WTC11 (cell line): Measurements from ENCODE around the gene ZNF681.

Source experiments
- ATF3 ChIP-seq: sonication (generic); formaldehyde crosslinking; conservative IDR thresholded peaks from 2 replicates; pipeline ENCODE4 v1.8.1; 2022; ENCODE audit warnings: mild to moderate bottlenecking, missing genetic modification reagents
- ATF6 ChIP-seq: sonication (generic); formaldehyde crosslinking; IDR thresholded peaks from 2 replicates; pipeline ENCODE4 v1.8.1; 2023; ENCODE audit warnings: mild to moderate bottlenecking, missing genetic modification reagents
- IRF2 ChIP-seq: sonication (generic); formaldehyde crosslinking; IDR thresholded peaks from 2 replicates; pipeline ENCODE4 v1.8.0; 2022; ENCODE audit warnings: low read depth, missing genetic modification reagents, borderline replicate concordance
- JUN ChIP-seq: sonication (generic); formaldehyde crosslinking; IDR thresholded peaks from 2 replicates; pipeline ENCODE4 v1.8.0; 2023; ENCODE audit warnings: mild to moderate bottlenecking, missing genetic modification reagents
- NFE2L1 ChIP-seq: sonication (generic); formaldehyde crosslinking; IDR thresholded peaks from 2 replicates; pipeline ENCODE4 v1.8.1; 2023; ENCODE audit warnings: missing genetic modification reagents
- NR1H2 ChIP-seq: sonication (generic); formaldehyde crosslinking; IDR thresholded peaks from 2 replicates; pipeline ENCODE4 v1.9.0; 2021; ENCODE audit warnings: mild to moderate bottlenecking, moderate library complexity, missing genetic modification reagents
- SMAD4 ChIP-seq: sonication (generic); formaldehyde crosslinking; IDR thresholded peaks from 2 replicates; pipeline ENCODE4 v1.8.0; 2022; ENCODE audit warnings: mild to moderate bottlenecking, missing genetic modification reagents
- TCF7 ChIP-seq: sonication (generic); formaldehyde crosslinking; IDR thresholded peaks from 2 replicates; pipeline ENCODE4 v1.8.0; 2022; ENCODE audit warnings: mild to moderate bottlenecking, low read depth, missing genetic modification reagents, moderate library complexity
- TP53 ChIP-seq: sonication (generic); formaldehyde crosslinking; IDR thresholded peaks from 2 replicates; pipeline ENCODE4 v1.8.1; 2023; ENCODE audit warnings: mild to moderate bottlenecking, missing genetic modification reagents
- TF ChIP-seq, protein P1 (sequence below): fragments of 200-600 bp; IDR thresholded peaks from 2 replicates; pipeline ENCODE4 v1.8.0; 2022; ENCODE audit warnings: antibody characterized with exemption
- TF ChIP-seq, protein P2 (sequence below): fragments of 250-450 bp; sonication (Bioruptor Pico); conservative IDR thresholded peaks from 2 replicates; pipeline ENCODE4 v1.9.0; 2021; ENCODE audit warnings: mild to moderate bottlenecking
- TF ChIP-seq, protein P3 (sequence below): sonication (generic); formaldehyde crosslinking; IDR thresholded peaks from 2 replicates; pipeline ENCODE4 v1.8.1; 2022; ENCODE audit warnings: mild to moderate bottlenecking, missing genetic modification reagents, moderate library complexity, borderline replicate concordance
- TF ChIP-seq, protein P4 (sequence below): sonication (generic); formaldehyde crosslinking; IDR thresholded peaks from 2 replicates; pipeline ENCODE4 v1.8.1; 2022; ENCODE audit warnings: low read depth, mild to moderate bottlenecking, moderate library complexity, missing genetic modification reagents, borderline replicate concordance

GRCh38 chr19:23709347-23709746, 49.3 kb downstream of the ZNF681 start:
- TF ChIP-seq NR1H2 (CRISPR knock-in tag) (no peak), JUN (CRISPR knock-in tag) (no peak), ATF3 (CRISPR knock-in tag) (no peak), IRF2 (CRISPR knock-in tag) (no peak), TCF7 (CRISPR knock-in tag) (no peak), ATF6 (no peak), TP53 (no peak), NFE2L1 (CRISPR knock-in tag) (no peak), SMAD4 (CRISPR knock-in tag) (no peak)
- TF ChIP-seq, protein P1, sequence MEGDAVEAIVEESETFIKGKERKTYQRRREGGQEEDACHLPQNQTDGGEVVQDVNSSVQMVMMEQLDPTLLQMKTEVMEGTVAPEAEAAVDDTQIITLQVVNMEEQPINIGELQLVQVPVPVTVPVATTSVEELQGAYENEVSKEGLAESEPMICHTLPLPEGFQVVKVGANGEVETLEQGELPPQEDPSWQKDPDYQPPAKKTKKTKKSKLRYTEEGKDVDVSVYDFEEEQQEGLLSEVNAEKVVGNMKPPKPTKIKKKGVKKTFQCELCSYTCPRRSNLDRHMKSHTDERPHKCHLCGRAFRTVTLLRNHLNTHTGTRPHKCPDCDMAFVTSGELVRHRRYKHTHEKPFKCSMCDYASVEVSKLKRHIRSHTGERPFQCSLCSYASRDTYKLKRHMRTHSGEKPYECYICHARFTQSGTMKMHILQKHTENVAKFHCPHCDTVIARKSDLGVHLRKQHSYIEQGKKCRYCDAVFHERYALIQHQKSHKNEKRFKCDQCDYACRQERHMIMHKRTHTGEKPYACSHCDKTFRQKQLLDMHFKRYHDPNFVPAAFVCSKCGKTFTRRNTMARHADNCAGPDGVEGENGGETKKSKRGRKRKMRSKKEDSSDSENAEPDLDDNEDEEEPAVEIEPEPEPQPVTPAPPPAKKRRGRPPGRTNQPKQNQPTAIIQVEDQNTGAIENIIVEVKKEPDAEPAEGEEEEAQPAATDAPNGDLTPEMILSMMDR = no peak
- TF ChIP-seq, protein P2, sequence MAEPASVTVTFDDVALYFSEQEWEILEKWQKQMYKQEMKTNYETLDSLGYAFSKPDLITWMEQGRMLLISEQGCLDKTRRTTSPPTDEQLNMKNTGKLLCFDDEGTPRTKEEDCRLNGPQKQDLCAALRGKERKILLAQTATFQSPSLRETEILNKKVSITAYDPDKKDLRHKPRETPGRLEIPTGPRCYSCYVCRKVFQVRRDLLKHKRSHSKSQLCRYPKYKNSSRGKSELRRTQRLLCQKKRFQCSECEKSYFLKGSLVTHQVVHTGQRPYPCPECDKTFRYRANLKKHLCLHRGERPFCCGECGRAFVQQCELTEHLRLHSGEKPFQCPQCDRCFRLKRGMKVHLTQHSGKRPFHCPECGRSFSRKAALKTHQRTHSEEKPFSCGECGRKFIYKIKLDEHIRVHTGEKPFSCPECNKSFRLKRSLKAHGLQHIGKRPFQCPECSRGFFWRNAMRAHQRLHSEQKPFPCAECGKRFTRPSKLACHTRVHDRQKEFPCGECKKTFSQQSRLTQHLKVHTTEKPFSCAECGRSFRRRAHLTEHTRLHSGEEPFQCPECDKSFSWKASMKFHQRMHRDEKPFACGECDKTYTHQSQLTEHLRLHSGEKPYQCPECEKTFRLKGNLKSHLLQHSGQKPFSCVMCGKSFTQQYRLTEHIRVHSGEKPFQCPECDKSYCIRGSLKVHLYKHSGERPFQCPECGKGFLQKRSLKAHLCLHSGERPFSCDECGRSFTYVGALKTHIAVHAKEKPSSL (CRISPR knock-in tag) = no peak
- TF ChIP-seq, protein P3, sequence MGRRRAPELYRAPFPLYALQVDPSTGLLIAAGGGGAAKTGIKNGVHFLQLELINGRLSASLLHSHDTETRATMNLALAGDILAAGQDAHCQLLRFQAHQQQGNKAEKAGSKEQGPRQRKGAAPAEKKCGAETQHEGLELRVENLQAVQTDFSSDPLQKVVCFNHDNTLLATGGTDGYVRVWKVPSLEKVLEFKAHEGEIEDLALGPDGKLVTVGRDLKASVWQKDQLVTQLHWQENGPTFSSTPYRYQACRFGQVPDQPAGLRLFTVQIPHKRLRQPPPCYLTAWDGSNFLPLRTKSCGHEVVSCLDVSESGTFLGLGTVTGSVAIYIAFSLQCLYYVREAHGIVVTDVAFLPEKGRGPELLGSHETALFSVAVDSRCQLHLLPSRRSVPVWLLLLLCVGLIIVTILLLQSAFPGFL (CRISPR knock-in tag) = no peak
- TF ChIP-seq, protein P4, sequence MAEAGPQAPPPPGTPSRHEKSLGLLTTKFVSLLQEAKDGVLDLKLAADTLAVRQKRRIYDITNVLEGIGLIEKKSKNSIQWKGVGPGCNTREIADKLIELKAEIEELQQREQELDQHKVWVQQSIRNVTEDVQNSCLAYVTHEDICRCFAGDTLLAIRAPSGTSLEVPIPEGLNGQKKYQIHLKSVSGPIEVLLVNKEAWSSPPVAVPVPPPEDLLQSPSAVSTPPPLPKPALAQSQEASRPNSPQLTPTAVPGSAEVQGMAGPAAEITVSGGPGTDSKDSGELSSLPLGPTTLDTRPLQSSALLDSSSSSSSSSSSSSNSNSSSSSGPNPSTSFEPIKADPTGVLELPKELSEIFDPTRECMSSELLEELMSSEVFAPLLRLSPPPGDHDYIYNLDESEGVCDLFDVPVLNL (CRISPR knock-in tag) = no peak
